ENCODE results near the gene TPK1.

TPK1 gene

GRCh38 chr7:144786522-144786921 lies 49.3 kb downstream of the TPK1 start (continued):
- no peak for TF ChIP-seq ELK4 (IDR thresholded peaks at IDR 0.05; ENCODE audit: borderline replicate concordance, low read depth, low read length)

- Histone ChIP-seq H3K9me3 (ENCODE audit: control insufficient read depth, insufficient read depth, low read depth, low read length) (no peaks in the 10 kb centered on the region), H3K4me3 (ENCODE audit: low read depth, low read length) (no peak overlapping the region), H3K36me3 (ENCODE audit: control insufficient read depth in 2 of 2, insufficient read depth in 1 of 2, low read length in 2 of 2) (no peaks in the 10 kb centered on the region), H3K27ac (ENCODE audit: extremely low read depth, low read depth, low read length) (no peak overlapping the region), H3K4me1 (ENCODE audit: control insufficient read depth, insufficient read depth, low read length) (no peaks in the 10 kb centered on the region)
- CTCF ChIA-PET, result interaction anchor here (0.7 to 1.8 kb wide), 4 partner anchors 12 to 332 kb away, joined by 3 to 6 read pairs (median 4); no protein-coding TSS in a partner anchor
- POLR2A ChIA-PET, result interaction anchor here (0.6 kb wide), 1 partner anchor 50 kb away, joined by 4 read pairs; the partner anchor contains the start of gene TPK1
- TF ChIP-seq ZNF704 (tag by site-specific recombination; IDR thresholded peaks at IDR 0.05) (no peak), ZBTB44 (tag by site-specific recombination; IDR thresholded peaks at IDR 0.05) (no peak)
These were observed 49.8 kb downstream of the TPK1 start for GRCh38 chr7:144786079-144786478.

GRCh38 chr7:144785521-144785920 lies 50.3 kb downstream of the TPK1 start:
- ChIA-PET POLR2A (no interaction called here), CTCF (interaction anchor here (0.7 kb wide), 1 partner anchor 13 kb away, joined by 3 read pairs; no protein-coding TSS in a partner anchor)
- Histone ChIP-seq H3K4me3 (ENCODE audit: low read depth, low read length) (no peak overlapping the region), H3K4me1 (ENCODE audit: control insufficient read depth, insufficient read depth, low read length) (no peaks in the 10 kb centered on the region), H3K36me3 (ENCODE audit: control insufficient read depth in 2 of 2, insufficient read depth in 1 of 2, low read length in 2 of 2) (no peaks in the 10 kb centered on the region), H3K27ac (ENCODE audit: extremely low read depth, low read depth, low read length) (no peak overlapping the region), H3K9me3 (ENCODE audit: control insufficient read depth, insufficient read depth, low read depth, low read length) (no peaks in the 10 kb centered on the region)
- no peak for TF ChIP-seq ZNF16 (tag by site-specific recombination; IDR thresholded peaks at IDR 0.05; ENCODE audit: low read depth)
- no peak for TF ChIP-seq MYNN (tag by site-specific recombination; IDR thresholded peaks at IDR 0.05; ENCODE audit: borderline replicate concordance)
- no peak for TF ChIP-seq HOXA7 (CRISPR knock-in tag; IDR thresholded peaks at IDR 0.05; ENCODE audit: borderline replicate concordance)
- TF ChIP-seq ZNF692 (tag by site-specific recombination; IDR thresholded peaks at IDR 0.05), result no peak
- no peak for TF ChIP-seq ZBTB49 (tag by site-specific recombination; IDR thresholded peaks at IDR 0.05; ENCODE audit: low read depth)
- no peak for TF ChIP-seq ZNF544 (tag by site-specific recombination; IDR thresholded peaks at IDR 0.05)
- no peak for TF ChIP-seq CTCF (tag by site-specific recombination; IDR thresholded peaks at IDR 0.05)
- TF ChIP-seq MZF1 (tag by site-specific recombination; IDR thresholded peaks at IDR 0.05; ENCODE audit: borderline replicate concordance), result no peak
- TF ChIP-seq ZNF654 (tag by site-specific recombination; IDR thresholded peaks at IDR 0.05; ENCODE audit: low read depth), result no peak
- TF ChIP-seq ZNF223 (tag by site-specific recombination; IDR thresholded peaks at IDR 0.05), result no peak
- no peak for TF ChIP-seq ZNF791 (tag by site-specific recombination; IDR thresholded peaks at IDR 0.05)
- TF ChIP-seq KLF8 (tag by site-specific recombination; IDR thresholded peaks at IDR 0.05), result no peak
- no peak for TF ChIP-seq TSHZ1 (tag by site-specific recombination; IDR thresholded peaks at IDR 0.05; ENCODE audit: borderline replicate concordance)
- TF ChIP-seq ZNF266 (tag by site-specific recombination; IDR thresholded peaks at IDR 0.05; ENCODE audit: low read depth), result no peak
- no peak for TF ChIP-seq GLI2 (tag by site-specific recombination; IDR thresholded peaks at IDR 0.05; ENCODE audit: borderline replicate concordance, low read depth)
- no peak for TF ChIP-seq ZNF660 (tag by site-specific recombination; IDR thresholded peaks at IDR 0.05)
- no peak for TF ChIP-seq ZNF404 (tag by site-specific recombination; IDR thresholded peaks at IDR 0.05)

Measured in HEK293 (cell line).